GM12878 (cell line): ENCODE measurements around the gene RBM42. TPM values are rescaled to one million over a fixed set of nuclear protein-coding genes. Genes with fewer than 3 reads are reported as not detected.

ENCODE experiments used
- BHLHE40 ChIP-seq, 2 experiments: fragments of 450-650 bp in 1 of 2; IDR thresholded peaks; 2 replicates each; pipeline ENCODE4 v1.6.1; 2011 to 2017; ENCODE audit warnings: low read depth in 2 of 2, borderline replicate concordance in 1 of 2, improper control_type of control experiment in 1 of 2, low read length in 1 of 2, mild to moderate bottlenecking in 1 of 2
- EED ChIP-seq: sonication (generic); IDR thresholded peaks from 2 replicates; pipeline ENCODE4 v1.6.1; 2016; ENCODE audit warnings: antibody characterized with exemption, low read depth
- EP300 ChIP-seq, 2 experiments: fragments of 150-350 bp in 1 of 2; IDR thresholded peaks; 2 replicates each; pipeline ENCODE4 v1.6.1; 2011 to 2012; ENCODE audit warnings: low read depth in 2 of 2, low read length in 2 of 2, borderline replicate concordance in 1 of 2, improper control_type of control experiment in 1 of 2, inconsistent platforms in 1 of 2; ENCODE audit not compliant: control insufficient read depth in 1 of 2
- HDAC6 ChIP-seq: fragments of 200-600 bp; sonication (generic); IDR thresholded peaks from one replicate; pipeline ENCODE4 v1.8.0; 2017; ENCODE audit warnings: antibody characterized with exemption; ENCODE audit not compliant: unreplicated experiment
- JUNB ChIP-seq: IDR thresholded peaks from 2 replicates; pipeline ENCODE4 v1.6.1; 2016; ENCODE audit warnings: antibody characterized with exemption, mild to moderate bottlenecking
- MTA3 ChIP-seq: IDR thresholded peaks from 2 replicates; pipeline ENCODE4 v1.6.1; 2012; ENCODE audit warnings: low read length, inconsistent platforms, borderline replicate concordance
- NR2F1 ChIP-seq: fragments of 450-650 bp; conservative IDR thresholded peaks from 2 replicates; pipeline ENCODE4 v1.6.1; 2017; ENCODE audit warnings: mild to moderate bottlenecking
- RBBP5 ChIP-seq: fragments of 200-600 bp; sonication (generic); conservative IDR thresholded peaks from 2 replicates; pipeline ENCODE4 v1.6.1; 2016
- polyA plus RNA-seq, 11 experiments: library from polyadenylated mRNA; depleted of rRNA in 4 of 11; unstranded in 6 of 11; stranded (reverse) in 5 of 11; fragments of >200 nt; fragmentation: Nextera tagmentation in 4 of 11; fragmentation: Illumina TruSeq in 1 of 11; extraction: Ambion mirVana in 4 of 11; extraction: Trizol in 1 of 11; gene quantifications; 1 replicate in 1 of 11; 2 replicates in 10 of 11; pipeline versions ENCODE4 v1.2.1 to v1.2.3, GENCODE V29; 2011 to 2016; ENCODE audit warnings: inconsistent platforms in 2 of 11, missing spikeins in 2 of 11, low read depth in 1 of 11
- total RNA-seq, 4 experiments: library from RNA; depleted of rRNA in 3 of 4; stranded (reverse); fragments of >200 nt in 3 of 4; fragmentation: Illumina TruSeq in 1 of 4; extraction: Trizol in 1 of 4; gene quantifications; 2 replicates each; pipeline versions ENCODE4 v1.2.1 to v1.2.3, GENCODE V29; 2013 to 2021
- TF ChIP-seq, protein P1 (sequence below): fragments of 450-650 bp; formaldehyde crosslinking; IDR thresholded peaks from 2 replicates; pipeline ENCODE4 v1.4.0; 2022; ENCODE audit warnings: mild to moderate bottlenecking, moderate library complexity
- TF ChIP-seq, protein P2 (sequence below): fragments of 450-650 bp; IDR thresholded peaks from 2 replicates; pipeline ENCODE4 v1.6.1; 2017; ENCODE audit warnings: low read depth, mild to moderate bottlenecking, moderate library complexity

RBM42 gene
- total and polyA plus RNA-seq, 10 of the 15 experiments (the other 5 are each of a cell fraction or from before 2014, with no cell fraction given) = 4.2 to 117 (median 48.5) TPM

DNA sequence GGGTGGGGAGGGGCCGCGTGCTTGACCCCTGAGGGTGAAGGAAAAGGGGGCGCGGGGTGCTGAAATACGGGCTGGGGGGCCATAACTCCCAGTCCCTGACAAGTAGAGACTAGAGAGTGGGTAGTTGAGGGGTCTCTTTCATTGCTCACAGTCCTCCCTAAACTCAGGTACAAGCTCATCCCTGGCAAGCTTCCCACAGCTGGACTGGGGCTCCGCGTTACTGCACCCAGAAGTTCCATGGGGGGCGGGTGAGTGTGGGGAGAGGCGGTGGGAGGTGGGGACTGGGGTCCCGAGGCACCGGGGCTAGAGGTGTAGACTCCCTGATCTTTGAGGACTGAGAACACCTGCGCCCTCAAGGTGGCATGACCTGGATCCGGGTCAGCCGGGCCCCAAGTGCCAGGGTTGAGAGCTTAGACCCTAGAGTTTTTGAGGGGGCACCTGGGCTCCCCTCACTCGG, 14.0 kb downstream of the RBM42 start (continued):
- TF ChIP-seq, protein P1, sequence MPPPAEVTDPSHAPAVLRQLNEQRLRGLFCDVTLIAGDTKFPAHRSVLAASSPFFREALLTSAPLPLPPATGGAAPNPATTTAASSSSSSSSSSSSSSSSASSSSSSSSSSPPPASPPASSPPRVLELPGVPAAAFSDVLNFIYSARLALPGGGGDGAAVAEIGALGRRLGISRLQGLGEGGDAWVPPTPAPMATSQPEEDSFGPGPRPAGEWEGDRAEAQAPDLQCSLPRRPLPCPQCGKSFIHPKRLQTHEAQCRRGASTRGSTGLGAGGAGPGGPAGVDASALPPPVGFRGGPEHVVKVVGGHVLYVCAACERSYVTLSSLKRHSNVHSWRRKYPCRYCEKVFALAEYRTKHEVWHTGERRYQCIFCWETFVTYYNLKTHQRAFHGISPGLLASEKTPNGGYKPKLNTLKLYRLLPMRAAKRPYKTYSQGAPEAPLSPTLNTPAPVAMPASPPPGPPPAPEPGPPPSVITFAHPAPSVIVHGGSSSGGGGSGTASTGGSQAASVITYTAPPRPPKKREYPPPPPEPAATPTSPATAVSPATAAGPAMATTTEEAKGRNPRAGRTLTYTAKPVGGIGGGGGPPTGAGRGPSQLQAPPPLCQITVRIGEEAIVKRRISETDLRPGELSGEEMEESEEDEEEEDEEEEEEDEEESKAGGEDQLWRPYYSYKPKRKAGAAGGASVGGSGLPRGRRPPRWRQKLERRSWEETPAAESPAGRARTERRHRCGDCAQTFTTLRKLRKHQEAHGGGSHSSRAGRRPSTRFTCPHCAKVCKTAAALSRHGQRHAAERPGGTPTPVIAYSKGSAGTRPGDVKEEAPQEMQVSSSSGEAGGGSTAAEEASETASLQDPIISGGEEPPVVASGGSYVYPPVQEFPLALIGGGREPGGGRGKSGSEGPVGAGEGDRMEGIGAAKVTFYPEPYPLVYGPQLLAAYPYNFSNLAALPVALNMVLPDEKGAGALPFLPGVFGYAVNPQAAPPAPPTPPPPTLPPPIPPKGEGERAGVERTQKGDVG = no peak
- no peak for TF ChIP-seq NR2F1
- TF ChIP-seq RBBP5 = no peak
- no peak for TF ChIP-seq BHLHE40 (IDR thresholded peaks at IDR 0.05; ENCODE audit: borderline replicate concordance in 1 of 2, low read depth in 2 of 2, low read length in 1 of 2)
- no peak for TF ChIP-seq JUNB
- no peak for TF ChIP-seq HDAC6
- TF ChIP-seq EED = no peak
- TF ChIP-seq EP300 (IDR thresholded peaks at IDR 0.05; ENCODE audit: borderline replicate concordance in 1 of 2, control insufficient read depth in 1 of 2, low read depth in 2 of 2, low read length in 2 of 2) = no peak
- TF ChIP-seq, protein P2, sequence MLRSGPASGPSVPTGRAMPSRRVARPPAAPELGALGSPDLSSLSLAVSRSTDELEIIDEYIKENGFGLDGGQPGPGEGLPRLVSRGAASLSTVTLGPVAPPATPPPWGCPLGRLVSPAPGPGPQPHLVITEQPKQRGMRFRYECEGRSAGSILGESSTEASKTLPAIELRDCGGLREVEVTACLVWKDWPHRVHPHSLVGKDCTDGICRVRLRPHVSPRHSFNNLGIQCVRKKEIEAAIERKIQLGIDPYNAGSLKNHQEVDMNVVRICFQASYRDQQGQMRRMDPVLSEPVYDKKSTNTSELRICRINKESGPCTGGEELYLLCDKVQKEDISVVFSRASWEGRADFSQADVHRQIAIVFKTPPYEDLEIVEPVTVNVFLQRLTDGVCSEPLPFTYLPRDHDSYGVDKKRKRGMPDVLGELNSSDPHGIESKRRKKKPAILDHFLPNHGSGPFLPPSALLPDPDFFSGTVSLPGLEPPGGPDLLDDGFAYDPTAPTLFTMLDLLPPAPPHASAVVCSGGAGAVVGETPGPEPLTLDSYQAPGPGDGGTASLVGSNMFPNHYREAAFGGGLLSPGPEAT = no peak
- no peak for TF ChIP-seq MTA3
- TF ChIP-seq, all 136 proteins: peak for 0
